HepG2 (cell line): ENCODE results near the gene LTK.

ENCODE experiments used
- POLR2AphosphoS5 ChIP-seq: IDR thresholded peaks from 2 replicates; pipeline ENCODE4 v1.6.1; 2012; ENCODE audit warnings: low read depth, low read length
- ZNF274 ChIP-seq: sonication (generic); formaldehyde crosslinking; IDR thresholded peaks from 2 replicates; pipeline ENCODE4 v1.5.1; 2020; ENCODE audit warnings: mild to moderate bottlenecking, missing genetic modification reagents

DNA sequence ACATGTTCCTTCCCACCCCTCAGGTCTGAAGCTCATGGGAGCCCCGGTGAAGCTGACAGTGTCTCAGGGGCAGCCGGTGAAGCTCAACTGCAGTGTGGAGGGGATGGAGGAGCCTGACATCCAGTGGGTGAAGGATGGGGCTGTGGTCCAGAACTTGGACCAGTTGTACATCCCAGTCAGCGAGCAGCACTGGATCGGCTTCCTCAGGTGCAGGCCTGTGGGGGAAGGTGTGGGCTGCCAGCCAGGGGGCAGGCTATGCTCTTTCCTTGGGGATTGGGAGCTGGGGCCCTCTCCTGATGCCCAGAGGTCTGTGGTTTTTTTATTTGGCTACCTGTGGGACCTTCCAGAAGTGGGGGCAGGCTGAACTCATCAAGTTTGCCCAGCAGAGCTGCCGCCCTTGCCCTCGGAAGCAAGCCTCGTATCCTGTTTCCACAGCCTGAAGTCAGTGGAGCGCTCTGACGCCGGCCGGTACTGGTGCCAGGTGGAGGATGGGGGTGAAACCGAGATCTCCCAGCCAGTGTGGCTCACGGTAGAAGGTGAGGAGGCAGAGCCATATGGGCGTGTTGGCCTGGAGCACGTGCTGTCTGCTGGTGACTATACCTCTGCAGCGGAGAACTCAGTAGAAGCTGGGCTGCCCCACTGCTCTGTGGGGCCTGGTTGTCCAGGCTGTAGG, 47.6 kb upstream of the LTK start:
- TF ChIP-seq ZNF274 (no peak), POLR2AphosphoS5 (no peak)
